ENCODE data around the gene SLC38A10. TPM values are rescaled to one million over a fixed set of nuclear protein-coding genes. Genes with fewer than 3 reads are reported as not detected.
A peak's percentile ranks its signal among the peaks of the same experiment; 100 is the strongest.

Gene SLC38A10
- total RNA-seq, 1 experiment from 2014 or later, result 109 TPM

DNA sequence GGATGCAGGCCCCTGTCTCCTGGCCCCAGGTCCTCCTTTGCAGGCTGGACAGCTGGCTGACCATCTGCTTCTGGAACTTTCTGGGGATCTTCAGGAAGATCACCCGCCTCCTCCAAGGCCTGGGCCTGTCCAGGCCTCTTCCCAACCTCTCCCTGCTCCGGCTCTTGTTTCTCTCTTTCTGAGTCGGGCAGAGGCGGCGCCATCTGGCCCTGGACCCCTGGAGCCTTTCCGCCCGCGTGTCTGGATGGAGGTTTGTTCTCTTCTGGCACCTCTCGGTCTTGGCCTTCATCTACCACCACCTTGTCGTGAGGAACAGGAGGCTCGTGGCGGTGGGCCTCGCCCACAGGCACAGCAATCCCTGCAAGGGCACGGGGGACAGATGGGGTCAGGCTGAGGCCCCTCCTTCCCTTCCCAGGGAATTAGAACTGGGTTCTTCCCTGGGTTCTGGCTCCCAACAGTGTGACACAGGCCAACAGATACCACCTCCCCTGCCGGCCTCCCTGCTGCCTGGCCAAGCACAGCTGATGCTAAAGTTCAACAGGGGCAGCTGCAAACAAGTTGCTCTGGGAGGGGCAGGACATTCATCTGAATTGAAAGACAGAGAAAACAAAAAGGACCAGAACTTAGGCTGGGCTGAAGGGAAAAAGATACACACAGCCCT is 42.7 kb downstream of the SLC38A10 start:
- peaks cover 21 to 32% of the 10 kb centered on the region in 2 experiments; a peak in 3 of 4 replicates for H3K36me3 ChIP-seq (ENCODE audit: control insufficient read depth in 1 of 2, insufficient read depth in 2 of 2, low read length in 2 of 2)
- CTCF ChIA-PET, result interaction anchor here (0.6 to 3.0 kb wide), 3 partner anchors 30 to 232 kb away, joined by 3 to 17 read pairs (median 5); partner anchors contain the start of gene CEP131
- TF ChIP-seq EZH2phosphoT487 (IDR thresholded peaks at IDR 0.05; ENCODE audit: borderline replicate concordance) (no peak), SIN3A (IDR thresholded peaks at IDR 0.05; ENCODE audit: low read depth) (no peak), FOSL1 (IDR thresholded peaks at IDR 0.05; ENCODE audit: low read depth) (no peak), EZH2 (IDR thresholded peaks at IDR 0.05) (no peak), YY1 (IDR thresholded peaks at IDR 0.05; ENCODE audit: extremely low read depth, insufficient replicate concordance, low read depth, low read length) (no peak), JUND (IDR thresholded peaks at IDR 0.05) (no peak), SP1 (IDR thresholded peaks at IDR 0.05; ENCODE audit: low read depth) (no peak)
- TF ChIP-seq, protein P1, sequence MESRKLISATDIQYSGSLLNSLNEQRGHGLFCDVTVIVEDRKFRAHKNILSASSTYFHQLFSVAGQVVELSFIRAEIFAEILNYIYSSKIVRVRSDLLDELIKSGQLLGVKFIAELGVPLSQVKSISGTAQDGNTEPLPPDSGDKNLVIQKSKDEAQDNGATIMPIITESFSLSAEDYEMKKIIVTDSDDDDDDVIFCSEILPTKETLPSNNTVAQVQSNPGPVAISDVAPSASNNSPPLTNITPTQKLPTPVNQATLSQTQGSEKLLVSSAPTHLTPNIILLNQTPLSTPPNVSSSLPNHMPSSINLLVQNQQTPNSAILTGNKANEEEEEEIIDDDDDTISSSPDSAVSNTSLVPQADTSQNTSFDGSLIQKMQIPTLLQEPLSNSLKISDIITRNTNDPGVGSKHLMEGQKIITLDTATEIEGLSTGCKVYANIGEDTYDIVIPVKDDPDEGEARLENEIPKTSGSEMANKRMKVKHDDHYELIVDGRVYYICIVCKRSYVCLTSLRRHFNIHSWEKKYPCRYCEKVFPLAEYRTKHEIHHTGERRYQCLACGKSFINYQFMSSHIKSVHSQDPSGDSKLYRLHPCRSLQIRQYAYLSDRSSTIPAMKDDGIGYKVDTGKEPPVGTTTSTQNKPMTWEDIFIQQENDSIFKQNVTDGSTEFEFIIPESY (IDR thresholded peaks at IDR 0.05; ENCODE audit: extremely low read depth, insufficient replicate concordance, low read length), result no peak
- ATAC-seq (no peak), DNase-seq (ENCODE audit: low read depth, low spot score) (no peak)
- no peak overlapping the region for H3K9ac ChIP-seq (ENCODE audit: low read length)
- no peak overlapping the region for H3K4me2 ChIP-seq (ENCODE audit: low read length)
- RAD21 ChIA-PET (ENCODE audit: low non-redundant PET in 1 of 2, low total read pairs in 2 of 2, uncharacterized antibody in 2 of 2, unreplicated experiment in 2 of 2), result interaction anchor here (0.9 to 1.0 kb wide), 2 partner anchors 220 kb away, joined by 3 to 4 read pairs; no protein-coding TSS in a partner anchor
- no peaks in the 10 kb centered on the region for H3K9me2 ChIP-seq (ENCODE audit: insufficient read depth)
- H2AFZ ChIP-seq (ENCODE audit: low read depth, low read length, poor library complexity, severe bottlenecking), result no peak overlapping the region
- POLR2A ChIA-PET, result interaction anchor here (1.1 to 1.2 kb wide), 2 partner anchors 14 to 220 kb away, joined by 3 to 5 read pairs; partner anchors contain the start of genes NDUFAF8 and TEPSIN
- H4K20me1 ChIP-seq (ENCODE audit: insufficient read depth), result no peaks in the 10 kb centered on the region
- H3K4me3 ChIP-seq (replicated peaks in 1 of 2; ENCODE audit: low read depth in 1 of 2, low read length in 2 of 2), result no peak overlapping the region
- no peaks in the 10 kb centered on the region for H3K27me3 ChIP-seq (ENCODE audit: insufficient read depth, low read length)
- no peaks in the 10 kb centered on the region for H3K4me1 ChIP-seq (ENCODE audit: control insufficient read depth in 1 of 2, insufficient read depth in 2 of 2, low read length in 2 of 2)
- intact Hi-C loops (cut with micrococcal nuclease), result no loop called here
- H3K27ac ChIP-seq (ENCODE audit: low read depth, low read length), result no peak overlapping the region
- TSS peak; percentile 28 for BruUV-seq (replicated peaks)
- H3K9me3 ChIP-seq (ENCODE audit: control insufficient read depth in 1 of 2, insufficient read depth in 1 of 2, low read depth in 1 of 2, low read length in 2 of 2), result peaks cover 0 to 12% of the 10 kb centered on the region in 2 experiments; a peak in 1 of 4 replicates
- H3K79me2 ChIP-seq (ENCODE audit: insufficient read depth, low read length), result peaks cover 9% of the 10 kb centered on the region; the same call in 1 of the 2 replicates
